HepG2 (cell line): Measurements from ENCODE around the gene CTDSP1. TPM values are rescaled to one million over a fixed set of nuclear protein-coding genes. Genes with fewer than 3 reads are reported as not detected.

Experiments
- CBX5 ChIP-seq: sonication (generic); formaldehyde crosslinking; IDR thresholded peaks from 2 replicates; pipeline ENCODE4 v1.4.0; 2020; ENCODE audit warnings: missing genetic modification reagents, borderline replicate concordance
- CSRNP2 ChIP-seq: sonication (generic); formaldehyde crosslinking; conservative IDR thresholded peaks from 2 replicates; pipeline ENCODE4 v1.8.0; 2022; ENCODE audit warnings: low read depth, missing genetic modification reagents
- KIAA2018 ChIP-seq: sonication (generic); formaldehyde crosslinking; IDR thresholded peaks from 2 replicates; pipeline ENCODE4 v1.5.0; 2020; ENCODE audit warnings: mild to moderate bottlenecking, missing genetic modification reagents, borderline replicate concordance
- PITX1 ChIP-seq: sonication (generic); formaldehyde crosslinking; IDR thresholded peaks from 2 replicates; pipeline ENCODE4 v1.5.1; 2020; ENCODE audit warnings: mild to moderate bottlenecking, missing genetic modification reagents
- ZBTB43 ChIP-seq: sonication (generic); formaldehyde crosslinking; conservative IDR thresholded peaks from 2 replicates; pipeline ENCODE4 v1.4.0; 2020; ENCODE audit warnings: missing genetic modification reagents
- ZFP1 ChIP-seq: IDR thresholded peaks from 2 replicates; pipeline ENCODE4 v1.6.1; 2016
- ZNF230 ChIP-seq: sonication (generic); formaldehyde crosslinking; IDR thresholded peaks from 2 replicates; pipeline ENCODE4 v1.4.0; 2020; ENCODE audit warnings: mild to moderate bottlenecking, missing genetic modification reagents
- ZNF326 ChIP-seq: sonication (generic); formaldehyde crosslinking; IDR thresholded peaks from 2 replicates; pipeline ENCODE4 v1.4.0; 2020; ENCODE audit warnings: missing genetic modification reagents, borderline replicate concordance
- ZNF589 ChIP-seq: sonication (generic); formaldehyde crosslinking; conservative IDR thresholded peaks from 2 replicates; pipeline ENCODE4 v1.8.0; 2022; ENCODE audit warnings: mild to moderate bottlenecking, moderate library complexity, missing genetic modification reagents
- polyA plus RNA-seq, 8 experiments: library from polyadenylated mRNA; depleted of rRNA in 3 of 8; stranded (reverse) in 7 of 8; unstranded in 1 of 8; fragments of >200 nt; fragmentation: Illumina TruSeq in 4 of 8; extraction: Trizol in 4 of 8; gene quantifications; 2 replicates each; pipeline versions ENCODE4 v1.2.1 to v1.2.3, GENCODE V29; 2011 to 2016; ENCODE audit warnings: low read depth in 4 of 8, missing spikeins in 1 of 8, mixed read lengths in 1 of 8; ENCODE audit not compliant: insufficient read depth in 1 of 8
- total RNA-seq, 5 experiments: library from RNA; depleted of rRNA; stranded (reverse); fragments of >200 nt; fragmentation: Illumina TruSeq; extraction: Trizol; gene quantifications; 2 replicates each; pipeline ENCODE4 v1.2.3, GENCODE V29; 2016; ENCODE audit warnings: low read depth in 1 of 5
- TF ChIP-seq, protein P1 (sequence below): sonication (generic); formaldehyde crosslinking; IDR thresholded peaks from 2 replicates; pipeline ENCODE4 v1.5.1; 2020; ENCODE audit warnings: missing genetic modification reagents, mild to moderate bottlenecking, borderline replicate concordance
- TF ChIP-seq, protein P2 (sequence below): sonication (generic); formaldehyde crosslinking; IDR thresholded peaks from 2 replicates; pipeline ENCODE4 v1.8.1; 2023; ENCODE audit warnings: mild to moderate bottlenecking, missing genetic modification reagents
- TF ChIP-seq, protein P3 (sequence below): sonication (generic); formaldehyde crosslinking; IDR thresholded peaks from 2 replicates; pipeline ENCODE4 v1.4.0; 2020; ENCODE audit warnings: missing genetic modification reagents, mild to moderate bottlenecking, borderline replicate concordance

Gene CTDSP1
- total and polyA plus RNA-seq, 2 of the 13 experiments (the other 11 are each of a cell fraction or from before 2014, with no cell fraction given), result 91.0 to 268 TPM

- peak; percentile 87 for TF ChIP-seq ZBTB43
- peak; percentile 89; the same call in 1 of the 2 replicates for TF ChIP-seq ZNF326 (CRISPR knock-in tag)
- TF ChIP-seq ZNF230 (CRISPR knock-in tag), result 0 out of 2 replicates have a peak, but pooled peaks have one; percentile 69
- peak; percentile 90 for TF ChIP-seq PITX1 (CRISPR knock-in tag)
- no peak for TF ChIP-seq CSRNP2 (CRISPR knock-in tag)
- TF ChIP-seq, protein P1, sequence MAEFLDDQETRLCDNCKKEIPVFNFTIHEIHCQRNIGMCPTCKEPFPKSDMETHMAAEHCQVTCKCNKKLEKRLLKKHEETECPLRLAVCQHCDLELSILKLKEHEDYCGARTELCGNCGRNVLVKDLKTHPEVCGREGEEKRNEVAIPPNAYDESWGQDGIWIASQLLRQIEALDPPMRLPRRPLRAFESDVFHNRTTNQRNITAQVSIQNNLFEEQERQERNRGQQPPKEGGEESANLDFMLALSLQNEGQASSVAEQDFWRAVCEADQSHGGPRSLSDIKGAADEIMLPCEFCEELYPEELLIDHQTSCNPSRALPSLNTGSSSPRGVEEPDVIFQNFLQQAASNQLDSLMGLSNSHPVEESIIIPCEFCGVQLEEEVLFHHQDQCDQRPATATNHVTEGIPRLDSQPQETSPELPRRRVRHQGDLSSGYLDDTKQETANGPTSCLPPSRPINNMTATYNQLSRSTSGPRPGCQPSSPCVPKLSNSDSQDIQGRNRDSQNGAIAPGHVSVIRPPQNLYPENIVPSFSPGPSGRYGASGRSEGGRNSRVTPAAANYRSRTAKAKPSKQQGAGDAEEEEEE (CRISPR knock-in tag), result peak; percentile 99; the same call in 1 of the 2 replicates
- TF ChIP-seq KIAA2018 (CRISPR knock-in tag), result no peak
- peak; percentile 91; the same call in 1 of the 2 replicates for TF ChIP-seq CBX5
- TF ChIP-seq, protein P2, sequence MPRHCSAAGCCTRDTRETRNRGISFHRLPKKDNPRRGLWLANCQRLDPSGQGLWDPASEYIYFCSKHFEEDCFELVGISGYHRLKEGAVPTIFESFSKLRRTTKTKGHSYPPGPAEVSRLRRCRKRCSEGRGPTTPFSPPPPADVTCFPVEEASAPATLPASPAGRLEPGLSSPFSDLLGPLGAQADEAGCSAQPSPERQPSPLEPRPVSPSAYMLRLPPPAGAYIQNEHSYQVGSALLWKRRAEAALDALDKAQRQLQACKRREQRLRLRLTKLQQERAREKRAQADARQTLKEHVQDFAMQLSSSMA (CRISPR knock-in tag), result peak; percentile 92; the same call in 1 of the 2 replicates
- TF ChIP-seq, protein P3, sequence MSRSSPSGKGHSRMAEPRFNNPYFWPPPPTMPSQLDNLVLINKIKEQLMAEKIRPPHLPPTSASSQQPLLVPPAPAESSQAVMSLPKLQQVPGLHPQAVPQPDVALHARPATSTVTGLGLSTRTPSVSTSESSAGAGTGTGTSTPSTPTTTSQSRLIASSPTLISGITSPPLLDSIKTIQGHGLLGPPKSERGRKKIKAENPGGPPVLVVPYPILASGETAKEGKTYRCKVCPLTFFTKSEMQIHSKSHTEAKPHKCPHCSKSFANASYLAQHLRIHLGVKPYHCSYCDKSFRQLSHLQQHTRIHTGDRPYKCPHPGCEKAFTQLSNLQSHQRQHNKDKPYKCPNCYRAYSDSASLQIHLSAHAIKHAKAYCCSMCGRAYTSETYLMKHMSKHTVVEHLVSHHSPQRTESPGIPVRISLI (CRISPR knock-in tag), result peak; percentile 74; the same call in 1 of the 2 replicates
- TF ChIP-seq ZFP1 (CRISPR knock-in tag), result peak; percentile 74
- TF ChIP-seq ZNF589, result no peak
Measured at GRCh38 chr2:218395826-218396687, 3.6 kb upstream of the CTDSP1 start (continued).
